Measurements from ENCODE around the gene WDR27.

The WDR27 gene

DNA sequence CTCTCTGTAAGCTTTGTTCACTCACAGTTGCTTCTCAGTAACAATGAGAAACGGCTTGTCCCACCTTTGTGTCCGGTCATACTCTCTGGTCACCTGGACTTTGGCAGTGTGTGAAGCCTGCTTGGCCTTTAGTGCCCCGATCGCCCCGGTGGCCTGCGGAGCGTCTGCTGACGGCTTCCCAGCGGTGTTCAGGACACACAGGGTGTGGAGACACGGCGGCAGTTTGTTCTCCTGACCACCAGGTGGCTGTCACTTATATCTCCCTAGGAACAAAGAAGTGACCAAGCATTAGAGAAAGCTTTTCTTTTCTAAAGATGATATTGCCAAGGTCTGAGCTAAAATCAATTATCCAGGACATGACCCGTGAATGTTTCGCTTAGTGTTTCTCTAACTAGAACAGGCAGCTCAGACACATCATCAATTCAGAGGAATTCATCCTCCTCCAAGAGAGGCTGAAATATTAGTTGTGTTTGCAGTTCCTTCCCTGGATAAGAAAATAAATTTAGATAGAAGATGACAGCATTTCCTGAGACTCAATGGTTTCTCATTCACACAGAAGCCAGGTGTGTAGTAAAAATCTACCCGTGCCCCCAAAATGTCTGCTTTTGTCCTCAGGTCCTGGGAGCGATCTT, 280.8 kb downstream of the WDR27 start:
- no peak overlapping the region for H4K5ac ChIP-seq (ENCODE audit: low read length)
- peak overlapping the region; percentile 56 for H3K56ac ChIP-seq (ENCODE audit: low read length)
- no peak overlapping the region for H3K4ac ChIP-seq (ENCODE audit: low read depth, low read length)
- no peak overlapping the region for H2BK15ac ChIP-seq (replicated peaks; ENCODE audit: low read depth)
- no peaks in the 10 kb centered on the region for H3K36me3 ChIP-seq (ENCODE audit: control insufficient read depth, insufficient read depth, low read length)
- no peak overlapping the region for H2AK5ac ChIP-seq (ENCODE audit: low read length)
- no peaks in the 10 kb centered on the region for H3K27me3 ChIP-seq (ENCODE audit: insufficient read depth, low read length, poor library complexity)
- WGBS (ENCODE audit: extremely low coverage, insufficient coverage, low lambda C conversion rate): no CpG with 5 or more reads among the region's 15 CpGs
- DNase-seq: peak; percentile 63
- H3K4me3 ChIP-seq (ENCODE audit: low read length): no peak overlapping the region
- no peak overlapping the region for H3K9ac ChIP-seq (ENCODE audit: low read length)
- H3K27ac ChIP-seq (ENCODE audit: low read depth, low read length): no peak overlapping the region
- no peak overlapping the region for H2BK5ac ChIP-seq (ENCODE audit: low read length)
- H4K8ac ChIP-seq (ENCODE audit: low read depth, low read length): no peak overlapping the region
- H3K4me2 ChIP-seq (ENCODE audit: low read length): no peak overlapping the region
- no peak overlapping the region for H2BK120ac ChIP-seq (ENCODE audit: low read depth, low read length)
- H3K18ac ChIP-seq (ENCODE audit: low read length): no peak overlapping the region
- no peaks in the 10 kb centered on the region for H3K4me1 ChIP-seq (ENCODE audit: control insufficient read depth, low read depth, low read length)
- no peaks in the 10 kb centered on the region for H3K79me1 ChIP-seq (ENCODE audit: low read length)
- H3K23ac ChIP-seq (ENCODE audit: low read length): no peak overlapping the region
- H3K79me2 ChIP-seq (ENCODE audit: control insufficient read depth, insufficient read depth, low read length): no peaks in the 10 kb centered on the region

- Histone ChIP-seq H3K4ac (ENCODE audit: low read depth, low read length) (no peak overlapping the region), H3K23ac (ENCODE audit: low read length) (no peak overlapping the region), H2BK5ac (ENCODE audit: low read length) (no peak overlapping the region), H4K5ac (ENCODE audit: low read length) (no peak overlapping the region), H3K4me1 (ENCODE audit: control insufficient read depth, low read depth, low read length) (no peaks in the 10 kb centered on the region), H2AK5ac (ENCODE audit: low read length) (no peak overlapping the region), H3K36me3 (ENCODE audit: control insufficient read depth, insufficient read depth, low read length) (no peaks in the 10 kb centered on the region), H3K27ac (ENCODE audit: low read depth, low read length) (no peak overlapping the region), H3K79me2 (ENCODE audit: control insufficient read depth, insufficient read depth, low read length) (no peaks in the 10 kb centered on the region), H3K18ac (ENCODE audit: low read length) (no peak overlapping the region), H3K79me1 (ENCODE audit: low read length) (no peaks in the 10 kb centered on the region), H2BK15ac (replicated peaks; ENCODE audit: low read depth) (no peak overlapping the region), H3K4me3 (ENCODE audit: low read length) (no peak overlapping the region), H3K56ac (ENCODE audit: low read length) (no peak overlapping the region), H3K9ac (ENCODE audit: low read length) (no peak overlapping the region), H2BK120ac (ENCODE audit: low read depth, low read length) (no peak overlapping the region), H3K4me2 (ENCODE audit: low read length) (no peak overlapping the region), H4K8ac (ENCODE audit: low read depth, low read length) (no peak overlapping the region), H3K27me3 (ENCODE audit: insufficient read depth, low read length, poor library complexity) (no peaks in the 10 kb centered on the region)
- no CpG with 5 or more reads among the region's 1 CpG for WGBS (ENCODE audit: extremely low coverage, insufficient coverage, low lambda C conversion rate)
- DNase-seq: no peak
These were observed 284.7 kb downstream of the WDR27 start for GRCh38 chr6:169417101-169417500.

GRCh38 chr6:169416249-169416648, 285.6 kb downstream of the WDR27 start:
- H3K36me3 ChIP-seq (ENCODE audit: control insufficient read depth, insufficient read depth, low read length): no peaks in the 10 kb centered on the region
- no peak overlapping the region for H3K4me2 ChIP-seq (ENCODE audit: low read length)
- no CpG with 5 or more reads among the region's 3 CpGs for WGBS (ENCODE audit: extremely low coverage, insufficient coverage, low lambda C conversion rate)
- H4K5ac ChIP-seq (ENCODE audit: low read length): no peak overlapping the region
- no peak overlapping the region for H3K27ac ChIP-seq (ENCODE audit: low read depth, low read length)
- no peaks in the 10 kb centered on the region for H3K4me1 ChIP-seq (ENCODE audit: control insufficient read depth, low read depth, low read length)
- H2AK5ac ChIP-seq (ENCODE audit: low read length): no peak overlapping the region
- no peak overlapping the region for H2BK5ac ChIP-seq (ENCODE audit: low read length)
- H2BK120ac ChIP-seq (ENCODE audit: low read depth, low read length): no peak overlapping the region
- no peak for DNase-seq
- H3K9ac ChIP-seq (ENCODE audit: low read length): no peak overlapping the region
- no peak overlapping the region for H3K4me3 ChIP-seq (ENCODE audit: low read length)
- H3K18ac ChIP-seq (ENCODE audit: low read length): no peak overlapping the region
- H2BK15ac ChIP-seq (replicated peaks; ENCODE audit: low read depth): no peak overlapping the region
- no peaks in the 10 kb centered on the region for H3K79me1 ChIP-seq (ENCODE audit: low read length)
- H4K8ac ChIP-seq (ENCODE audit: low read depth, low read length): no peak overlapping the region
- H3K56ac ChIP-seq (ENCODE audit: low read length): no peak overlapping the region
- no peaks in the 10 kb centered on the region for H3K27me3 ChIP-seq (ENCODE audit: insufficient read depth, low read length, poor library complexity)
- H3K79me2 ChIP-seq (ENCODE audit: control insufficient read depth, insufficient read depth, low read length): no peaks in the 10 kb centered on the region
- no peak overlapping the region for H3K4ac ChIP-seq (ENCODE audit: low read depth, low read length)
- H3K23ac ChIP-seq (ENCODE audit: low read length): no peak overlapping the region

DNA sequence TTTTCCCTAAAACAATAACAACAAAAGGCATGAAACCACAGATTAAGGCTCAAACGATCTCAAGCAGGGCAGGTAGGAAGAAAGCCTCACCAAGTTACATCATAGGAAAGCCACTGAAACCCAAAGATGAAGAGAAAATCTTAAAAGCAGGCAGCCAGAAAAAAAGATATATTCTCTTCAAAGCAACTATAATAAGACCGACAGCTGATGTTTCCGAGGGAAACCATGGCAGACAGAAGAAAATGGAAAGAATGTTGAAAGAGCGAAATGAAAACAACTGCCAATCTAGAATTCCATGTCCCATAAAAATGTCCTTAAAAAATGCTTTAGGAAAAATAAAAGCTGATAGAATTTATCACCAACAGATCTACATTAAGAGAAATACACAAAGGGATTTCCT, 286.6 kb downstream of the WDR27 start:
- Histone ChIP-seq H2AK5ac (ENCODE audit: low read length) (no peak overlapping the region), H3K4ac (ENCODE audit: low read depth, low read length) (no peak overlapping the region), H3K27ac (ENCODE audit: low read depth, low read length) (no peak overlapping the region), H3K27me3 (ENCODE audit: insufficient read depth, low read length, poor library complexity) (no peaks in the 10 kb centered on the region), H3K36me3 (ENCODE audit: control insufficient read depth, insufficient read depth, low read length) (no peaks in the 10 kb centered on the region), H4K5ac (ENCODE audit: low read length) (no peak overlapping the region), H2BK120ac (ENCODE audit: low read depth, low read length) (no peak overlapping the region), H3K79me2 (ENCODE audit: control insufficient read depth, insufficient read depth, low read length) (no peaks in the 10 kb centered on the region), H3K4me3 (ENCODE audit: low read length) (no peak overlapping the region), H3K23ac (ENCODE audit: low read length) (no peak overlapping the region), H3K9ac (ENCODE audit: low read length) (no peak overlapping the region), H2BK15ac (replicated peaks; ENCODE audit: low read depth) (no peak overlapping the region), H4K8ac (ENCODE audit: low read depth, low read length) (no peak overlapping the region), H3K56ac (ENCODE audit: low read length) (no peak overlapping the region), H3K79me1 (ENCODE audit: low read length) (no peaks in the 10 kb centered on the region), H3K18ac (ENCODE audit: low read length) (no peak overlapping the region), H2BK5ac (ENCODE audit: low read length) (no peak overlapping the region), H3K4me2 (ENCODE audit: low read length) (no peak overlapping the region), H3K4me1 (ENCODE audit: control insufficient read depth, low read depth, low read length) (no peaks in the 10 kb centered on the region)
- DNase-seq: peak; percentile 43
- WGBS (ENCODE audit: extremely low coverage, insufficient coverage, low lambda C conversion rate): no CpG with 5 or more reads among the region's 4 CpGs

GRCh38 chr6:169411722-169412121, 290.1 kb downstream of the WDR27 start:
- Histone ChIP-seq H3K9ac (ENCODE audit: low read length) (no peak overlapping the region), H2AK5ac (ENCODE audit: low read length) (no peak overlapping the region), H3K79me2 (ENCODE audit: control insufficient read depth, insufficient read depth, low read length) (no peaks in the 10 kb centered on the region), H3K79me1 (ENCODE audit: low read length) (no peaks in the 10 kb centered on the region), H4K8ac (ENCODE audit: low read depth, low read length) (no peak overlapping the region), H3K27ac (ENCODE audit: low read depth, low read length) (no peak overlapping the region), H3K4me2 (ENCODE audit: low read length) (no peak overlapping the region), H2BK15ac (replicated peaks; ENCODE audit: low read depth) (no peak overlapping the region), H3K4ac (ENCODE audit: low read depth, low read length) (no peak overlapping the region), H3K4me1 (ENCODE audit: control insufficient read depth, low read depth, low read length) (no peaks in the 10 kb centered on the region), H3K18ac (ENCODE audit: low read length) (no peak overlapping the region), H2BK120ac (ENCODE audit: low read depth, low read length) (no peak overlapping the region), H3K23ac (ENCODE audit: low read length) (no peak overlapping the region), H3K27me3 (ENCODE audit: insufficient read depth, low read length, poor library complexity) (no peaks in the 10 kb centered on the region), H2BK5ac (ENCODE audit: low read length) (no peak overlapping the region), H3K36me3 (ENCODE audit: control insufficient read depth, insufficient read depth, low read length) (no peaks in the 10 kb centered on the region), H3K56ac (ENCODE audit: low read length) (no peak overlapping the region), H3K4me3 (ENCODE audit: low read length) (no peak overlapping the region), H4K5ac (ENCODE audit: low read length) (no peak overlapping the region)
- no peak for DNase-seq
- WGBS (ENCODE audit: extremely low coverage, insufficient coverage, low lambda C conversion rate): no CpG with 5 or more reads among the region's 5 CpGs

- no CpG with 5 or more reads among the region's 9 CpGs for WGBS (ENCODE audit: extremely low coverage, insufficient coverage, low lambda C conversion rate)
- no peak overlapping the region for H3K4ac ChIP-seq (ENCODE audit: low read depth, low read length)
These were observed 290.5 kb downstream of the WDR27 start for GRCh38 chr6:169411296-169411695.

More at GRCh38 chr6:169411296-169411695, 290.5 kb downstream of the WDR27 start:
- H3K4me3 ChIP-seq (ENCODE audit: low read length): no peak overlapping the region
- no peak overlapping the region for H3K4me2 ChIP-seq (ENCODE audit: low read length)
- H3K18ac ChIP-seq (ENCODE audit: low read length): no peak overlapping the region
- H3K27ac ChIP-seq (ENCODE audit: low read depth, low read length): no peak overlapping the region
- H4K8ac ChIP-seq (ENCODE audit: low read depth, low read length): no peak overlapping the region
- H3K79me1 ChIP-seq (ENCODE audit: low read length): no peaks in the 10 kb centered on the region
- H3K56ac ChIP-seq (ENCODE audit: low read length): no peak overlapping the region
- H2BK15ac ChIP-seq (replicated peaks; ENCODE audit: low read depth): no peak overlapping the region
- H3K79me2 ChIP-seq (ENCODE audit: control insufficient read depth, insufficient read depth, low read length): no peaks in the 10 kb centered on the region
- no peaks in the 10 kb centered on the region for H3K36me3 ChIP-seq (ENCODE audit: control insufficient read depth, insufficient read depth, low read length)
- no peak overlapping the region for H2AK5ac ChIP-seq (ENCODE audit: low read length)
- H2BK5ac ChIP-seq (ENCODE audit: low read length): no peak overlapping the region
- H3K9ac ChIP-seq (ENCODE audit: low read length): no peak overlapping the region
- H3K4me1 ChIP-seq (ENCODE audit: control insufficient read depth, low read depth, low read length): no peaks in the 10 kb centered on the region
- no peak overlapping the region for H3K23ac ChIP-seq (ENCODE audit: low read length)
- no peak for DNase-seq
- no peaks in the 10 kb centered on the region for H3K27me3 ChIP-seq (ENCODE audit: insufficient read depth, low read length, poor library complexity)
- H4K5ac ChIP-seq (ENCODE audit: low read length): no peak overlapping the region
- no peak overlapping the region for H2BK120ac ChIP-seq (ENCODE audit: low read depth, low read length)
